GM18502 (cell line): ENCODE data around the gene ARHGAP40.

Experiments
- ATAC-seq: cut with Tn5 transposase; IDR thresholded peaks from one replicate; pipeline ENCODE4 v1.9.1; 2021; ENCODE audit warnings: mild to moderate bottlenecking; ENCODE audit not compliant: unreplicated experiment, poor library complexity

The ARHGAP40 gene

DNA sequence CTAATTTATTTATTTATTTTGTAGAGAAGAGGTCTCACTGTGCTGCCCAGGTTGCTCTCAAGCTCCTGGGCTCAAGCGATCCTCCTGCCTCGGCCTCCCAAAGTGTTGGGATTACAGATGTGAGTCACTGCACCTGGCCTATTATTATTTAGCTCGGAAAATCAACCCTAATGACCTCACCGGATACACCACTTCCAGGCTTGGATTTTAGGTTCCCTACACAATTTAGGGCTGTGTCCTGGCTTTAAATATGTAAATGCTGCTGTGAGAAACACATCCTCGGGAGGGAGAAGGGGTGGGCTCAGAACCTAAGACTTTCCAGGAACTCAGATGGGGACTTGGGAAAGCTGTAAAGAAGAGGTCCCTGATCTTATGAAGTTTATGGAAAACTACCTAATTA lies 71.7 kb downstream of the ARHGAP40 start:
- ATAC-seq, result no peak

- peak; percentile 31 for ATAC-seq
Measured at GRCh38 chr20:38673725-38674091, 72.1 kb downstream of the ARHGAP40 start.

DNA sequence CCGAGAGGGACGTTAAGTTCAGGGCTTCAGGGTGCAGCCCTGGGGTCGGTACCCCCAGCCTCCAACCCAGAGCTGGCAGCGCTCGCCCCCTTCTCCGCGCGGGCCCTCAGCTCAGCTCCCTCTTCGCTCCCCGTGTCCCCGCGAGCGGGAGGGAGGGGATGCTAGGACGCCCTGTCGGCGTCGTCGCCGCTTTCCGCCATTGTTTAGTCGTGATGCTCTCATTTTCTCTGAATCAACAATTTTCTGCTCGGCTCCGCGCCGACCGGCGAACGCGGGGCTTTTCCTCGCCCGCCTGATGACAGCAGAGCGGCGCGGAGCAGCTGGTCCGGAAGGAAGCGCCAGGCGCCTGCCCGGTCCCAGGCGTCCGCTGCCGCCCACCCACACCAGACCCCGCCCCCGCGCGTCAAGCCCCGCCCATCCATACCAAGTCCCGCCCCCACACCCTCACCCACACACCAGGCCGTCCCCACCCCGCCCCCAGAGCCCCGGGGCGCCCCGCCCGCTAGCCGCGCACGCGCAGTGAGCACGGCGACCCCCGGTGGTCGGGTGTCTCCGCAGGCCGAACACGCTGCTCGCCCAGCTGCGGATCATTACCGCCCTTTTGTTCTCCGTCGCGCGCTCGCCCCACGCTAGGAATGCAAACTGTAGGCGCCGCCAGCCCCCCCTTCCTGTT lies 72.6 kb downstream of the ARHGAP40 start:
- ATAC-seq, result peak; percentile 58

- no peak for ATAC-seq
Measured at GRCh38 chr20:38674765-38675133, 73.1 kb downstream of the ARHGAP40 start.

GRCh38 chr20:38676576-38676975 lies 75.0 kb downstream of the ARHGAP40 start:
- no peak for ATAC-seq

- ATAC-seq, result no peak
Measured at GRCh38 chr20:38680500-38681306, 79.1 kb downstream of the ARHGAP40 start.

- no peak for ATAC-seq
Measured at GRCh38 chr20:38685271-38685670, 83.7 kb downstream of the ARHGAP40 start.

GRCh38 chr20:38685853-38686473 lies 84.4 kb downstream of the ARHGAP40 start:
- ATAC-seq, result no peak

DNA sequence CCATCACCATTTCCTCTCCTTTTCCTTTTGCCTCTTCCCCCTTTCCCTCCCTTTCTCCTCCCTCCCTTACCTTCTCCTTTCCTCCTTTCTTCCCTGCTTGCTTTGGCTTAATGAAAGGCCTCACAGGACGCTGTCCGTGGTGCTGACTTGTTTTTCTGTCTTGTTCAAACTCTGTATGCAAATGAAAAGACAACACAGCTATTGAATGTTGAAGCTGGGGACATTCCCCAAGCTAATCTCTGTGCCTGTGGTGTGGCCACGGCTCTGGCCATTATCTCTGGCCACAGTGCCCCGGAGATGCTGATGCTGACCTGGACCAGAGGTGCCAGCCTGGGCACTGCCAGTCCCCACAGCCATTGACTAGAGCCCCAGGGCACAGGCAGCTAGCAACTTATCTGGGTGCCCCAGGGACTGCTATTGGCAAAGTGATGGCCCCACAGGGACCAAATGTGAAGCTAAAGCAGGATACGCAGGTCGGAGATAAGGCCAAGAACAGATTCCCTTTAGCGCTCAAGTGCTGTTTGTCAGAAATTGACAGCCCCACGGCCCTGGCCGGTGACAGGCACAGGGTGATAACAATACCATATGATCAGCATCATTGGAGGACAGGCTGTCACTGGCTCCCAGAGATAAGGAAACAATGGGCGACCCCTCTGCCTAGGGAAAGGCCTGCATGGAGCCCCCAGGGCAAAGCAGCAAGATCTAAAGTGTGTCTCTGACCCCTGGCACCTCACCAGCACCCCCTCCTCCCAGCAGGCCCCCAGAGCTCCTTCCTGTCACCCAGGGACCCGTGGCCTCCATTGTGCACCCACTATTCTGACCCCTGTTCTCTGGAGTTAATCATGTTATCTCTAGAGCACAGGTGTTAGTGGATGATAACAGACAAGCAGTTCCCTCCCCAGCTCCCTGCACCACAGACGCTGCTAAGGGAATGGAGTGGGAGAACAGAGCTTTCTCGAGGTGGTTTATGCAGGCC lies 91.1 kb downstream of the ARHGAP40 start:
- no peak for ATAC-seq

- ATAC-seq, result no peak
Measured at GRCh38 chr20:38697306-38697705, 95.7 kb downstream of the ARHGAP40 start.

GRCh38 chr20:38698541-38698940 lies 96.9 kb downstream of the ARHGAP40 start:
- no peak for ATAC-seq

GRCh38 chr20:38700141-38700540 lies 98.5 kb downstream of the ARHGAP40 start:
- no peak for ATAC-seq
